DND-41 (cell line): ENCODE results near the gene TBX2.
A peak's percentile ranks its signal among the peaks of the same experiment; 100 is the strongest.

Experiments
- ATAC-seq: fragments of 200-7000 bp; cut with Tn5 transposase; 3 replicates; pipeline ENCODE4 v1.9.1; 2021; ENCODE audit warnings: low read depth; ENCODE audit not compliant: insufficient read depth
- DNase-seq: peaks from one replicate; pipeline ENCODE4 v3.0.0-alpha.2; 2020
- H2AFZ ChIP-seq: 2 replicates; pipeline ENCODE4 v1.6.0; 2012; ENCODE audit warnings: low read depth, low read length
- H3K27ac ChIP-seq: 2 replicates; pipeline ENCODE4 v1.5.1; 2012; ENCODE audit warnings: low read length, inconsistent platforms
- H3K27me3 ChIP-seq: fragments of 200-600 bp; sonication (generic); 2 replicates; pipeline ENCODE4 v1.6.0; 2012; ENCODE audit warnings: low read length, mild to moderate bottlenecking, inconsistent platforms; ENCODE audit not compliant: insufficient read depth, poor library complexity
- H3K36me3 ChIP-seq: 2 replicates; pipeline ENCODE4 v1.5.1; 2012; ENCODE audit warnings: low read length, inconsistent platforms; ENCODE audit not compliant: insufficient read depth
- H3K4me1 ChIP-seq: 2 replicates; pipeline ENCODE4 v1.5.1; 2012; ENCODE audit warnings: mild to moderate bottlenecking, low read length; ENCODE audit not compliant: insufficient read depth
- H3K4me2 ChIP-seq: 2 replicates; pipeline ENCODE4 v1.6.0; 2012; ENCODE audit warnings: mild to moderate bottlenecking, moderate library complexity, low read length, inconsistent platforms; ENCODE audit not compliant: insufficient read depth
- H3K4me3 ChIP-seq, 2 experiments: fragments of 200-600 bp in 1 of 2; shearing (Covaris generic) in 1 of 2; 2 replicates each; pipeline ENCODE4 v1.5.1; 2012 to 2016; ENCODE audit warnings: inconsistent platforms in 2 of 2, low read length in 2 of 2, mild to moderate bottlenecking in 2 of 2, low read depth in 1 of 2, moderate library complexity in 1 of 2
- H3K79me2 ChIP-seq: 2 replicates; pipeline ENCODE4 v1.6.0; 2012; ENCODE audit warnings: low read length, inconsistent platforms; ENCODE audit not compliant: insufficient read depth
- H3K9ac ChIP-seq: 2 replicates; pipeline ENCODE4 v1.6.0; 2012; ENCODE audit warnings: low read depth, mild to moderate bottlenecking, inconsistent platforms, low read length, moderate library complexity
- H3K9me3 ChIP-seq: 2 replicates; pipeline ENCODE4 v1.5.1; 2012; ENCODE audit warnings: low read length, moderate library complexity, mild to moderate bottlenecking, inconsistent platforms; ENCODE audit not compliant: insufficient read depth, severe bottlenecking
- H4K20me1 ChIP-seq: 2 replicates; pipeline ENCODE4 v1.6.0; 2012; ENCODE audit warnings: low read length; ENCODE audit not compliant: insufficient read depth
- CTCF ChIP-seq: IDR thresholded peaks from 2 replicates; pipeline ENCODE4 v1.5.1; 2012; ENCODE audit warnings: borderline replicate concordance, low read length, moderate library complexity, mild to moderate bottlenecking; ENCODE audit not compliant: poor library complexity, severe bottlenecking; ENCODE audit errors: extremely low read depth
- EZH2 ChIP-seq: IDR thresholded peaks from 3 replicates; pipeline ENCODE4 v1.6.1; 2012; ENCODE audit warnings: borderline replicate concordance, low read depth, mild to moderate bottlenecking, moderate library complexity, low read length, inconsistent platforms; ENCODE audit not compliant: severe bottlenecking

Gene TBX2

GRCh38 chr17:61411261-61412142 lies 11.9 kb downstream of the TBX2 start:
- H3K36me3 ChIP-seq: no peaks in the 10 kb centered on the region
- ATAC-seq (no peak), DNase-seq (no peak)
- H3K4me3 ChIP-seq: no peak overlapping the region
- H3K4me2 ChIP-seq: peak overlapping the region; percentile 89; the same call in 1 of the 2 replicates
- peaks cover 35% of the 10 kb centered on the region for H3K27me3 ChIP-seq
- H4K20me1 ChIP-seq: no peaks in the 10 kb centered on the region
- no peak overlapping the region for H3K9ac ChIP-seq
- no peak overlapping the region for H3K27ac ChIP-seq
- peaks cover 13% of the 10 kb centered on the region for H3K4me1 ChIP-seq
- H3K9me3 ChIP-seq: no peaks in the 10 kb centered on the region
- TF ChIP-seq EZH2 (no peak), CTCF (no peak)
- no peak overlapping the region for H2AFZ ChIP-seq
- no peaks in the 10 kb centered on the region for H3K79me2 ChIP-seq

GRCh38 chr17:61412143-61412859 lies 12.7 kb downstream of the TBX2 start:
- Histone ChIP-seq H3K27me3 (peaks cover 36% of the 10 kb centered on the region), H3K9me3 (no peaks in the 10 kb centered on the region), H3K4me1 (peaks cover 13% of the 10 kb centered on the region), H3K9ac (peak overlapping the region; percentile 63), H3K4me2 (peak overlapping the region; percentile 89), H3K27ac (no peak overlapping the region), H3K36me3 (no peaks in the 10 kb centered on the region), H3K4me3 (peak overlapping the region; percentile 19 to 60; a peak in 3 of 4 replicates), H3K79me2 (no peaks in the 10 kb centered on the region), H4K20me1 (no peaks in the 10 kb centered on the region), H2AFZ (peak overlapping the region; percentile 78)
- DNase-seq (peak; percentile 76), ATAC-seq (peak; percentile 84)
- TF ChIP-seq CTCF: peak; percentile 92
- TF ChIP-seq EZH2: peak; percentile 58

GRCh38 chr17:61412860-61413660 lies 13.4 kb downstream of the TBX2 start:
- peaks cover 36% of the 10 kb centered on the region for H3K27me3 ChIP-seq
- H3K9me3 ChIP-seq: no peaks in the 10 kb centered on the region
- H3K79me2 ChIP-seq: no peaks in the 10 kb centered on the region
- H3K4me1 ChIP-seq: peaks cover 13% of the 10 kb centered on the region
- peak overlapping the region; percentile 78 for H2AFZ ChIP-seq
- peak overlapping the region; percentile 89 for H3K4me2 ChIP-seq
- no peaks in the 10 kb centered on the region for H3K36me3 ChIP-seq
- peak overlapping the region; percentile 19 to 60; a peak in 3 of 4 replicates for H3K4me3 ChIP-seq
- no peak overlapping the region for H3K27ac ChIP-seq
- TF ChIP-seq EZH2: peak; percentile 51
- no peak for TF ChIP-seq CTCF
- DNase-seq (peak; percentile 52), ATAC-seq (peak; percentile 60)
- no peaks in the 10 kb centered on the region for H4K20me1 ChIP-seq
- peak overlapping the region; percentile 63 for H3K9ac ChIP-seq
